GM12801 (cell line): ENCODE results near the gene RABGEF1.

ENCODE experiments used
- TF ChIP-seq, protein P1 (sequence below): IDR thresholded peaks from one replicate; pipeline ENCODE4 v1.5.1; 2011; ENCODE audit warnings: control low read depth; ENCODE audit not compliant: insufficient read length; ENCODE audit errors: extremely low read depth

RABGEF1 gene

DNA sequence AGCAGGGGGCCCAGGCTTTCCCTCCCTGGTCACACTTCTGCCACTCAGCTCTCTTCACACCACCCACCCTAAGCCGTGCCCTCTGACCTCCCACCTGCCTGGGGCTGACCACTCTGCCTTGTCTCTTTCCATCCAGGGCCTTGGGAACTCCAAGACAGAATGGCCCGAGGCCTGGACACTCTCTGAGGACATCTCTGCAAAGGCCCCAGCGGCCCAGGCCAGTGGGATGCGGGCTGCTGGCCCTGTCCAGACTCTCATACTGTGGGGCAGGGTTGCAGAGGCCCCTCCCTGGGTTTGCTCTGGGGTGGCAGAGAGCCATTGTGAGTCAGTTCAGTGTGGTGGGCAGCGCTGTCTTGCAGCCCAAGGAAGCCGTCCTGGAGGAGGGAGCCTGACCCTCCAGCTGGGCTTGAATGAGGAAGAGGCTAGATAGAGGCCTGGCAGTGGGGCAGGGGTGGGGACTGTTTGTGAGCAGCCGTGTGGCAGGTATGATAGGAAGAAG lies 39.9 kb upstream of the RABGEF1 start:
- TF ChIP-seq, protein P1, sequence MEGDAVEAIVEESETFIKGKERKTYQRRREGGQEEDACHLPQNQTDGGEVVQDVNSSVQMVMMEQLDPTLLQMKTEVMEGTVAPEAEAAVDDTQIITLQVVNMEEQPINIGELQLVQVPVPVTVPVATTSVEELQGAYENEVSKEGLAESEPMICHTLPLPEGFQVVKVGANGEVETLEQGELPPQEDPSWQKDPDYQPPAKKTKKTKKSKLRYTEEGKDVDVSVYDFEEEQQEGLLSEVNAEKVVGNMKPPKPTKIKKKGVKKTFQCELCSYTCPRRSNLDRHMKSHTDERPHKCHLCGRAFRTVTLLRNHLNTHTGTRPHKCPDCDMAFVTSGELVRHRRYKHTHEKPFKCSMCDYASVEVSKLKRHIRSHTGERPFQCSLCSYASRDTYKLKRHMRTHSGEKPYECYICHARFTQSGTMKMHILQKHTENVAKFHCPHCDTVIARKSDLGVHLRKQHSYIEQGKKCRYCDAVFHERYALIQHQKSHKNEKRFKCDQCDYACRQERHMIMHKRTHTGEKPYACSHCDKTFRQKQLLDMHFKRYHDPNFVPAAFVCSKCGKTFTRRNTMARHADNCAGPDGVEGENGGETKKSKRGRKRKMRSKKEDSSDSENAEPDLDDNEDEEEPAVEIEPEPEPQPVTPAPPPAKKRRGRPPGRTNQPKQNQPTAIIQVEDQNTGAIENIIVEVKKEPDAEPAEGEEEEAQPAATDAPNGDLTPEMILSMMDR: no peak

DNA sequence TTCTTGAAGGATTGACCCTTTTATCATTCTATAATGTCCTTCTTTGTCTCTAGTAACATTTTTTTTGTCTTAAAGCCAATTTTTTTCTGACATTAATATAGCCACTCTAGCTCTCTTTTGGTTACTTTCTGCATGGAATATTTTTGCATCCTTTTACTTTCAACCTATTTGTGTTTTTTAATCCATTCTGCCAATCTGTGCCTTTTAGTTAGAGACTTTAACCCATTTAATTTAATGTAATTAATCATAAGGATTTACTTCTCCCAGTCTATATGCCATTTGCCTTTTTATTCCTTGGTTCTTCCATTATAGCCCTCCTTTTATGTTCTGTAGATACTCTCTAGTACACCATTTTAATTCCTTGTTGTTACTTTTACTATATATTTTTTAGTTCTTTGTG lies 32.7 kb upstream of the RABGEF1 start:
- TF ChIP-seq, protein P1: no peak

DNA sequence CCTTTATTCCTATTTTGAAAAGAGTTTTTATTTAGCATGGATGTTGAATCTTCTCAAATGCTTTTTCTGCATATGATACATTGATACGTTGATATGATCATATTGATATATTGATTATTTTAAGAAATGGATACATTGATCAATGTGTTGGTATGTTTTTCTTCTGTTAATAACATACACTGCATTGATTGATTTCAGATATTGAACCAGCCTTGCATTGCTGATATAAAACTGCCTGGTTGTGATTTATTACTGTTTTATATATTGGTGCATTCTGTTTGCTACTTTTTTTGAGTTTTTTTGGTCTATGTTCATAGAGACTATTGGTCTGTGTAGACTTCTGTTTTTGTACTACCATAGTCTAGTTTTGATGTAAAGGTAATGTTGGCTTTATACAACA lies 26.8 kb upstream of the RABGEF1 start:
- TF ChIP-seq, protein P1: no peak

DNA sequence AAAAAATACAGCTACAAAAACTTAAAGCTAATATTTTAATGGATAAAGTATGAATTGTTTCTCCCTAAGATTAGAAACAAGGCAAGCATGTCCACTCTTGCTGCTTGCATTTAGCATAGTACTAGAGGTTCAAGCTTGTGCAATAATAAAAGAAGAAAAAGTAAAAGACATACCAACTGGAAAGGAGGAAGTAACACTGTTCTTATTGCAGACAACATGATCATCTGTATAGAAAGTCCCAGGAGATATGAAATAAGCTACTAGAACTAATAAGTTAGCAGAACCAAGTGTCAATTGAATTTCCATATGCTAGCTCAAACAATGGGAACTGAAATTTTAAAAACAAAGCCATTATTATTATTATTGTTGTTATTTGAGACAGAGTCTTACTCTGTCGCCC lies 20.0 kb upstream of the RABGEF1 start:
- TF ChIP-seq, protein P1: no peak

DNA sequence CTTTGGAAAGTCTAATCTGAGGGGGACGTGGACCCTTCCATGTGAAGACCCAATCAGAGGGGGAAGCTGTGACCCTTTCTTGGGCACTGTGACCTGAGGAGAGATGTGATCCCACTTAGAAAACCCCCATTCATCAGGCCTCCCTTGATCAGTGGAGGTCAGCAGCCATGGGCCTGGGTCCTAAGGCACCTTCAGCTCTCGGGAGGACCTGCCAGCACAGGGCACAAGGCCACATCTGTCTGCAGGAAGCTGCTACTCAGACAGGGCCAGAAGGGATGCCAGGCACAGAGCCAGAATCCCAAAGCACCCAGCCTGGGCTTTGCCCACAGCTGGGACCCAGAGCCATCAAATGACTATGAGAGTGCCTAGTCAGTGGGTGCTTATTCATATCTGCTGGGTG lies 14.7 kb upstream of the RABGEF1 start:
- TF ChIP-seq, protein P1: no peak

DNA sequence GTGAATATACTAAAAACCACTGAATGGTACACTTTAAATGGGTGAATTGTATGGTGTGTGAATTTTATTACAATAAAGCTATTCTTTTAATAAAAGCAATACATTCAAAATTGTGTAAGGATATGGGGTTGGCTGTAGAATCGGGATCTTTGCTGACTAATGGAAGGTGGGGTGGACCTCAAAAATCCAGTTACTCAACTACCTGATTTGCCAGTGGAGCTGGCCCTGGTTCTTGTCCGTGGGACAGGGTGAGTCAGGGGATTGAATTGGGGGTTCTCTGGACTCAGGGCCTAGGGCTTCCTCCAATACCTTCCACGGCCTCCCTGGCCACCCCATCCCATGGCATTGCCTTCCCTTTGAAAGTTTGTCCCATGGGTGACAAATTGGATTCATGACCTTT lies 13.5 kb upstream of the RABGEF1 start:
- TF ChIP-seq, protein P1: no peak

DNA sequence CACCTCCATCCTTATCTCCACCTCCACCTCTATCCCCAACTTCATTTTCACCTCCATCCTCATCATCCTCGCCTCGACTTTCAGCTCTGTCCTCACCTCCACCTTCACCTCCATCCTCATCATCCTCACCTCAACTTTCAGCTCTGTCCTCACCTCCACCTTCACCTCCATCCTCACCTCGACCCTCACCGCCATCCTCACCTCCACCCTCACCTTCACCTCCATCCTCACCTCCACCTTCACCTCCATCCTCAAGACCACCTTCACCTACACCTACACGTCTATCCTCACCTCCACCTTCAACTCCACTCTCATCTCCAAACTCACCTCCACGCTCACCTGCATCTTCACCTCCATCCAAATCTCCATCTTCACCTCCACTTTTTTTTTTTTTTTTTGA lies 12.0 kb upstream of the RABGEF1 start:
- TF ChIP-seq, protein P1: no peak

DNA sequence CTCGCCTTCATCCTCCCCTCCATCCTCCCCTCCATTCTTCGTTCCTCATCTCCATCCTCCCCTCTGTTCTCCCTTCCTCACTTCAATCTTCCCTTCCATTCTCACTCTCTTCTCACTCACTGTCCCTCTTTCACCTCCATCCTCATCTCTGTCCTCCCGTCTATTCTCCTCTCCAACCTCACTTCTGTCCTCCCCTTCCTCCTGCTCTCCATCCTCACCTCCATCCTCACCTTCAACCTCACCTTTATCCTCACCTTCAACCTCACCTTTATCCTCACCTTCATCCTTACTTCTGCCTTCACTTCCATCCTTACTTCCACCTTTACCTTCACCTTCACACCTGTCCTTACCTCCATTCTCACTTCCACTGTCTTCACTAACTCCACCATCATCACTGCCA lies 11.3 kb upstream of the RABGEF1 start:
- TF ChIP-seq, protein P1: no peak
